Activated T-helper 1 cell treated with Interleukin-2 at 50 U/mL for 16 hours (primary cell): Measurements from ENCODE around the gene NFKB1.
"Not testable (repeated sequence)": the region's sequence is repeated elsewhere in the genome, so short reads cannot be mapped to it uniquely, and the experiment has no call there.

Experiments used
- DNase-seq: peaks from one replicate; pipeline ENCODE4 v3.0.0-alpha.2; 2020; ENCODE audit warnings: low read depth

Gene NFKB1

DNA sequence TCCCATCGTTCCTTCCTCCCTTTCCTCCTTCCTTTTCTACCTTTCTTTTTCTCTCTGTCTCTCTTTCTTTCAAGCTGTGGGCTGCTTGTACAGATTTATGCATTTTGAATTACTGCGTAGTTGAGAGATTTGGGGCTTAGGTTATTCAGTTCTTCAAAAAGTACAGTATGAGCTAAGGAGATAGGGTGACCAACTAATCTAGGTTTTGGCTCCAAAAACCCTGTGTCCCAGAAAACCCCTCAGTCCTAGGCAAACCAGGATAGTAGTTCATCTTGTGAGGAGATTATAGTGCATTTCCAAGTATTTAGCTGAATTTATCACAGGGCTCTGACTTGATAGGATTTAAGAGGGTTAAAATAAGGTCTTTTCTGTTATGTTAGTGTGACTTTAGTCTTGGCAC lies 64.5 kb downstream of the NFKB1 start:
- DNase-seq = no peak

- DNase-seq = no peak
These were observed 65.3 kb downstream of the NFKB1 start for GRCh38 chr4:102566426-102566825.

DNA sequence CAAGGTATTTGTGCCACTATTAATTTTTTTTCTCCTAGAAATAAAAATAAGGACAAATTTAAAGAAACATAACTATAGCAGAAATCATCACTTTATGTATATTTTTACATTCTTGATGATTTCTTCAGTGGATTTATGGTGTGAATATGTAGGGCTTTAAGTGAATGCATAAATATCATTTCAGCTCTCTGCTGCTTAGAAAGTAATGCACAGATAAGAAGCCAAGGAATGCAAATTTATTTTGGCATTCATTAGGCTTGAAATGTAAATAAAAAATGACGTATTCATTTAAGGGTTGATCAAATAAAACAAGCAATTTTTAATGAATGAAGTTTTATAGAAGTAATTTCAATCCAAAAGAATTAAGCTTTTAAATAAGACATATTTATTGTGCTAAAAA lies 66.3 kb downstream of the NFKB1 start:
- no peak for DNase-seq

DNA sequence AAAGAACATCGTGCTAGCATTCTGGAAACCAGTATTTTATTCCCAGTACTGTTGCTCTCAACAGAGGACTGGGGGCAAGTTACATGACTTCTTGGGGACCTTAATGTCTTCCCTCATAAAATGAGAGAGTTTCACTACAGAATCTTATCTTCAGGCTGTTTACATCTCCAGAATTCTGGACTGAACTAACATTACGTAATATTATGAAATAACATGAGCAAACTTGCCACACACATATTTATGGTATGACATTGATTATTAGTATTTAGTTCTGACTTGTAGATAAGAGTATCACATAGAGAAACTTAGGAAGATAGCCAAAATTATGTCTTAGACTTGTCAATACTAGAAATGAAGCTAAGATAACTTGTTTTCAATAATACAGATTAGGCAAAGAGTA lies 68.0 kb downstream of the NFKB1 start:
- no peak for DNase-seq

DNA sequence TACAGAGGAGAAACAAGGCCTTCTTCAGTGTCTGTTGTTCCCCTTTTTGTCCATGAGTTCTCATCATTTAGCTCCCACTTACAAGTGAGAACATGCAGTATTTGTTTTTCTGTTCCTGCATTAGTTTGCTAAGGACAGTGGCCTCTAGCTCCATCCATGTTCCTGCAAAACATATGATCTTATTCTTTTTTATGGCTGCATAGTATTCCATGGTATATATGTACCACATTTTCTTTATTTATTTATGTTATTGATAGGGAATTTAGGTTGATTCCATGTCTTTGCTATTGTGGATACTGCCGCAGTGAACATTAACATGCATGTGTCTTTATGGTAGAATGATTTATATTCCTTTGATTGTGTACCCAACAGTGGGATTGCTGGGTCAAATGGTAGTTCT lies 69.1 kb downstream of the NFKB1 start:
- DNase-seq = not testable (repeated sequence)

DNA sequence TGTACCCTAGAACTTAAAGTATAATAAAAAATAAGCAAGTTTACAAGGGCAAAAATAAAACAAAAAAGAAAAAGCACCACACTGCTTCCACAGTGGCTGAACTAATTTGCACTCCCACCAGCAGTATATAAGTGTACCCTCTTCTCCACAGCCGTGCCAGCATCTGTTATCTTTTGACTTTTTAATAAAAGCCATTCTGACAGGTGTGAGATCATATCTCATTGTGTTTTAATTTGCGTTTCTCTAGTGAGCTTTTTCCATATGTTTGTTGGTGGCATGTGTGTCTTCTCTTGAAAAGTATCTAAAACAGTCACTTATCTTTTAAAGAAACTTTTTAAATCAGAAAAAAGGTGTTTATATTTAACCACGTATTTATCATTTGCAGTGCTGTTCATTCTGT lies 71.3 kb downstream of the NFKB1 start:
- DNase-seq = no peak

DNA sequence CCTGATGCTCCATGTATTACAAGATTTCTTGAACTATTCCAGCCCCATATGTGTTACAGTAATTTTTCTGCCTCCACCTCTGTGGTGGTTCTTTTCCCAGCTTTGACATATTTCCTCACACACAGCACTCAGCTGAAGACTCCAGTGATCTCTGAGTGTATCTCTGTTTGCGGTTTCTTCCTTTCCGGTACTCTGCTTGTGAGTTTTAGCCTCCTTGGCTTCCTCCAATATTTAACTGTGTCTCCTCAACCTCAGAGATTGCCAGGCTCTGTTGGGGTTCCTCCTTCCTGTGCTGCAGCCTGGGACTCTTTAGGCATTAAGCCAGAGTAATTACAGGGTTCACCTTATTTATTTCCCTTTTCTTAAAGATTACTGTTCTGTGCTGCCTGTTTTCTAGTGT lies 73.2 kb downstream of the NFKB1 start:
- no peak for DNase-seq

DNA sequence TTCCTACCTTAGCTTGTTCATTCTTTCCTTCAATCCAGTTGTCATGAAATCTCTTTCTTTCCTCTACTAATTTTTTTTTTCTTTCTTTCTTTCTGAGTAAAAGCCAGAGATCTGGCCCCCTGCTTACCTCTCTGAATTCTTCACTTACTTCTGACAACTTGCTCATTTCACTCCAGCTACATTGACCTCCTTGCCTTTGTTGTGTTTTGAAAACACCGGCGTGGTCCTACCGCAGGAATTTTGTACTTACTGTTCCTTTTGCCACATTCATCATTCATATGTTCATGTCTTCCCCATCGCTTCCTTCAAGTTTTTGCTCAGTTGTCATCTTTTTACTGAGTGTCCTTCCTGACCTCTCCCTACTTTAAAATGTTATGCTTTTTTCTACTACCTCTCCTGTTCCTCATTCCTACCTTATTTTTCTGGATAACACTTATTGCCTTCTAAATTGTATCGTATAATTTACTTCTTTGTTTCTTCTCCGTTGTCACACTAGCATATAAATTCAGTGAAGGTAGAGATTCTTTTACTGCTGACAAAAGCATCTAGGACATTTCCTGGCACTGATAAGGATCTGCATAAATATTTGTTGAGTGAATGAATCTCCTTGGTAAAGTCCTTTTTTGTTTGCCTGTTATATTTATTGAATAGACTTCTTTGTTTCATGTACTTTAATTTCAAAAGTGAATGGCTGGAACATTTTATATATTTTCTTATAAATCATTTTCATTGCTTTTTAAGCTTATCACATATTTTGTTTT lies 74.4 kb downstream of the NFKB1 start:
- DNase-seq = no peak

DNA sequence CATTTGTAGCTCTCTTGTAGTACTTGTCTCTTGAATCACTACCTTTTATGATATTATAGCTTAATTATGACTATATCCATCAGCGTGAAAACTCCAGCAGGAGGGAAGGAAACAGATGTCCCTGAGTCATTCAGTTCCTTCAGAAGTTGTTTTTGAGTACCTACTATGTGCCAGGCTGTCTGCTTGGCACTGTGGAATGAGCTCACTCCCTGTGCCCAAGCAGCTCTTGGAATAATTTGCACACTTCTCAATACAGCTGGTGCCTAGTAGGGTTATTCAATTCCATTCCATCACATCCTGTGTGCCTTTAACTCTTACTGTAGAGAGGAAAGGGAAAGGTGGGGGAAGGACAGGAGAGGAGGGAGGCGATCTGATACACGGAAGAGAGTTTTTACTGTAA lies 77.1 kb downstream of the NFKB1 start:
- no peak for DNase-seq

DNA sequence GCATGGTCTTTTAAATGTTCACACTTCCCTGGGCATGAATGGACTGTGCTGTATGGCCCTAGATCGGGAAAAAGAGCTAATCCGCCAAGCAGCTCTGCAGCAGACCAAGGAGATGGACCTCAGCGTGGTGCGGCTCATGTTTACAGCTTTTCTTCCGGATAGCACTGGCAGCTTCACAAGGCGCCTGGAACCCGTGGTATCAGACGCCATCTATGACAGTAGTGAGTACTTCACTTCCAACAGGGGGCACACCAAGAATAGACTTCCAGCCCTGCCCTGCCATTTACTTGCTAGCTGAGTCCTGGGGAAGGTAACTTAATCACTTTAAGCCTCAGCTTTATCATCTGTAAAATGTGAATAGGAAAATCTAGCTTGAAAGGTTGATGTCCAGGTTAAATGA lies 77.7 kb downstream of the NFKB1 start:
- no peak for DNase-seq

- no peak for DNase-seq
These were observed 78.8 kb downstream of the NFKB1 start for GRCh38 chr4:102579794-102580462.

GRCh38 chr4:102580463-102580842 lies 79.3 kb downstream of the NFKB1 start:
- no peak for DNase-seq

- DNase-seq = no peak
These were observed 82.9 kb downstream of the NFKB1 start for GRCh38 chr4:102584091-102584490.

DNA sequence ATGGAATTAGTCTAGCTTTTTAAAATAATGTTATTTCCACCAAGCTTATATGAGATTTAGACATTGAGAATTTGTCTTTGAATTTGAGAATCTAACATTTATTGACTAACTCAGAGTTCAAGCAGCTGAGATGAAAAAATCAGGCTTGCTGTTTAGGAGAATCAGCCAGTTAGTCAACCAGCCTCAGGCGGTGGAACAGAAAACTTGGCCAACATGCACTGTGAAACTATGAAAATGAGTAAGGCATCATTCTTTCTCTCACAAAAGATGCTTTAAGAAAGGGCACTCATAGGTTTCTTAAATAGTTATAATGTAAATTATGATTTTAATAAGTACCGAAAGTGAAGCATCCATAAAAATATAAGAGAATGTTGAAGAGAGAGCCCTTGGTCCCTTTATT lies 84.2 kb downstream of the NFKB1 start:
- no peak for DNase-seq

DNA sequence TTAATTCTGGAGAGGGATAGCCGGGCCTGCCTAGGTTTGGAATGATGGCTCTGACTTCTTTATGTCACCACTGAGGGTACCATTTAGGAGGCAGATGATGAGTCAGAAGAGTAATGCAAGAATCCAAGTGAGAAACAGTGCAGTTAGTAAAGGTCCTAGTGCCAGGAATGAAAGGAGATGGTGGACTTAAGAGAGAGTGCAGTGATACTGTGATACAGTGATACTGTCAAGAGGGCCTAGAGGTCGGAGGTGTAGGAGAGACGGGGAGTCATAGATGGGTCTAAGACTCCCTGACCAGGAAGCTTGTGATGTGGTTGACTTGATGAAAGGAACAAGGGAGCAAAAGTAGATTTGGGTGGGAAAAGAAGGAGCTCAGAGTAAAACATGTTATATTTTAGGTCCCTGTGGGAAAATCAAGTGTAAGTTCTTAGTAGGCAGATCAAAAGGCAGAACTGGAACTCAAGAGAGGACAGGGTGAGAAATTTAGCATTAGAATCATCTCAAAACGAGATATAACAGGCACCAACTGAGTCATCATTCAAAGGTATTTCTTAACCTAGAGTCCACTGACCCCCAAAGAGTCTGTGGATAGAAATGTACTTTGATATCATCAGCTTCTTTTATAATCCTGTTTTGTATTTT lies 85.0 kb downstream of the NFKB1 start:
- no peak for DNase-seq

- peak; percentile 26 for DNase-seq
These were observed 85.5 kb downstream of the NFKB1 start for GRCh38 chr4:102586644-102587021.

GRCh38 chr4:102589743-102590142 lies 88.6 kb downstream of the NFKB1 start:
- no peak for DNase-seq

- no peak for DNase-seq
These were observed 91.1 kb downstream of the NFKB1 start for GRCh38 chr4:102592256-102592655.

GRCh38 chr4:102593147-102593546 lies 92.0 kb downstream of the NFKB1 start:
- no peak for DNase-seq

DNA sequence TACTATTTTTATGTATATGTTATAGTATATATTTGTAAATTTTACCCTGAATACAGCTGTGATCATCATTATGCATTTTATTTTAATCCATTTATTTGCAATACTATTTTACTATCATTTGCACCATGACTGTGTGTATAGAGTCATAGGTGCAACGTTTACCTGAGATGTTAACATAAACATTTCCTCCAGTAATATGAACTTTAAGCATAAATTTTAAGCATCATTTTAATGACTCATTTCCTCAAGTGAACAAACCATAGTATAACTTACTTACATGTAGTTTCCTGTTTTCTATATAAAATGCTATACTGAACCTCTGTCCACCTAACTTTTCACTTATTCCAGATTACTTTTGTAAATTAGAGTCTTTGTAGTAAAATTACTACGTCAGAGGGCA lies 92.8 kb downstream of the NFKB1 start:
- no peak for DNase-seq

DNA sequence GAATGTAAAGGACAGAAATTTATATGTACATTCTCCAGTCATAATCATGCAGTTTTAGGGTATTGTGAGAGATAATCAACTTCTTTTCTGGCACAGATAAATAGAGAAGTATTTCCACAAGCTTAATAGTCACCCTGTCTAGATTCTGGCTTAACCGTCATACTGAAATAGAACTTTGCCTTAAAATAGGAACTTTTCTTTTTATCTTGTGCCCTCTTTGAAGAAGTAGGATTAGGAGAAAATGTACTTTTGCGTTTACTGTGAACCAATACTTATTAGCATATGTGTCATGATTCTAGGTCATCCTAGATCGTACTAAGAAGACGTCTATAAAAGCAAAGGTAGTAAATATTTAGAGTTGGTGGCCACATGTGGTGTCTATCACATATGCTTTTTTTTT lies 95.4 kb downstream of the NFKB1 start:
- no peak for DNase-seq

GRCh38 chr4:102598086-102598761 lies 97.1 kb downstream of the NFKB1 start:
- DNase-seq = no peak
